SJSA1 (cell line): ENCODE data around the gene HTR1D. TPM values are rescaled to one million over a fixed set of nuclear protein-coding genes. Genes with fewer than 3 reads are reported as not detected.
"Not testable (repeated sequence)": the region's sequence is repeated elsewhere in the genome, so short reads cannot be mapped to it uniquely, and the experiment has no call there.

Source experiments
- DNase-seq, 2 experiments: peaks; one replicate each; pipeline ENCODE4 v3.0.0-alpha.2; 2015 to 2020; ENCODE audit warnings: low spot score in 2 of 2, low read depth in 1 of 2
- H3K27ac ChIP-seq: fragments of 250-450 bp; sonication (Bioruptor Pico); 2 replicates; pipeline ENCODE4 v1.5.1; 2020; ENCODE audit warnings: mild to moderate bottlenecking, moderate library complexity
- H3K27me3 ChIP-seq: fragments of 250-450 bp; sonication (Bioruptor Pico); replicated peaks from 2 replicates; pipeline ENCODE4 v1.5.1; 2020; ENCODE audit warnings: mild to moderate bottlenecking, moderate library complexity
- H3K36me3 ChIP-seq: fragments of 250-450 bp; sonication (Bioruptor Pico); 2 replicates; pipeline ENCODE4 v1.5.1; 2020; ENCODE audit warnings: mild to moderate bottlenecking
- H3K4me1 ChIP-seq: fragments of 250-450 bp; sonication (Bioruptor Pico); replicated peaks from 2 replicates; pipeline ENCODE4 v1.6.1; 2021; ENCODE audit warnings: mild to moderate bottlenecking
- H3K4me3 ChIP-seq: fragments of 250-450 bp; sonication (Bioruptor Pico); 2 replicates; pipeline ENCODE4 v1.5.1; 2020; ENCODE audit warnings: mild to moderate bottlenecking
- H3K9me3 ChIP-seq: fragments of 250-450 bp; sonication (Bioruptor Pico); replicated peaks from 2 replicates; pipeline ENCODE4 v1.5.1; 2020; ENCODE audit warnings: mild to moderate bottlenecking
- total RNA-seq: library from RNA; depleted of rRNA; stranded (reverse); fragments of >200 nt; shearing (Covaris generic); gene quantifications from 2 replicates; pipeline ENCODE4 v1.2.3, GENCODE V29; 2014; rRNA removed

The HTR1D gene, protein sequence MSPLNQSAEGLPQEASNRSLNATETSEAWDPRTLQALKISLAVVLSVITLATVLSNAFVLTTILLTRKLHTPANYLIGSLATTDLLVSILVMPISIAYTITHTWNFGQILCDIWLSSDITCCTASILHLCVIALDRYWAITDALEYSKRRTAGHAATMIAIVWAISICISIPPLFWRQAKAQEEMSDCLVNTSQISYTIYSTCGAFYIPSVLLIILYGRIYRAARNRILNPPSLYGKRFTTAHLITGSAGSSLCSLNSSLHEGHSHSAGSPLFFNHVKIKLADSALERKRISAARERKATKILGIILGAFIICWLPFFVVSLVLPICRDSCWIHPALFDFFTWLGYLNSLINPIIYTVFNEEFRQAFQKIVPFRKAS
- 0.24 TPM in 1 of 2 replicates, not detected in the other for total RNA-seq

DNA sequence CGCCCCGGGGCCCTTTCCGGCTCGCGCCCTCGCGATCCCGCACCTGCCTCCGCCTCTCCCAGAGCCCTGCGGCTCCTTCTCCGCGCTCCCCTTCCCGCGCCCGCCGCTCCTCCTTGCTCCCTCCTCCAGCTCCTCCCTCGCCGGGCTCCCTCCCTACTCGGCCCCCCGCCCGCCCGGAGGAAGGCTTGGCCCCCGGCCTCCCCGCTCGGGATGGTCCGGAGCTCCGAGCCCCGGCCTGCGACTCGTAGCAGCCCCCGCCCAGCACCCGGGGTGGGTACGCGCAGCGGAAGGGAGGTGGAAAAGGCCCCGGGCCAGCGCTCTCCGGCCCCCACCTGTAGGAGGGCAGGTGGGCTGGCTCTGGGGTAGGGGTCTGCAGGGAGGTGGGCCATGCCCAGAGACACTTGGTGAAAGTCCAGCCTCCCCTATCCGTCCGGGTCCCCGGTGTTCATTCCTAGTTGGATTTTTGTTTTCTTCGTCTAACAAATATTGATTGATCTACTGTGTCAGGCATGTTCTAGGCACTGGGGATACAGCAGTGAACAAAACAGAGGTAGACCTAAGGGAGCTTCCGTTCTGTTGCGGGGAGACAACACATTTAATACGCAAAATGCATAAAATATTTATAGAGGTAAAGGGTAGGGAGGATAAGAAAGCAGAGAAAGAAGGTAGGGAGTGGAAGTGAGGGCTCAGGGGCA, at the start of gene HTR1D:
TSS of gene HTR1D (minus strand) at position 82 of the 695 bp plus-strand sequence. CDS start 23,283 bp downstream, outside the sequence.
- H3K4me3 ChIP-seq, result peak within 1 kb of the TSS; percentile 28
- H3K9me3 ChIP-seq, result no peaks in the 10 kb centered on the region; the same call in 1 of the 2 replicates
- H3K27ac ChIP-seq, result no peak within 1 kb of the TSS
- H3K36me3 ChIP-seq, result no peaks in the 10 kb centered on the region
- peaks cover 9% of the 10 kb centered on the region for H3K4me1 ChIP-seq
- peaks cover 24% of the 10 kb centered on the region for H3K27me3 ChIP-seq
- DNase-seq, result no peak

GRCh38 chr1:23263380-23263887, 46.1 kb upstream of the HTR1D start:
- H3K27ac ChIP-seq, result no peak overlapping the region
- no peak overlapping the region for H3K4me3 ChIP-seq
- H3K27me3 ChIP-seq, result no peaks in the 10 kb centered on the region
- H3K4me1 ChIP-seq, result no peaks in the 10 kb centered on the region
- H3K9me3 ChIP-seq, result no peaks in the 10 kb centered on the region
- H3K36me3 ChIP-seq, result no peaks in the 10 kb centered on the region
- no peak for DNase-seq

DNA sequence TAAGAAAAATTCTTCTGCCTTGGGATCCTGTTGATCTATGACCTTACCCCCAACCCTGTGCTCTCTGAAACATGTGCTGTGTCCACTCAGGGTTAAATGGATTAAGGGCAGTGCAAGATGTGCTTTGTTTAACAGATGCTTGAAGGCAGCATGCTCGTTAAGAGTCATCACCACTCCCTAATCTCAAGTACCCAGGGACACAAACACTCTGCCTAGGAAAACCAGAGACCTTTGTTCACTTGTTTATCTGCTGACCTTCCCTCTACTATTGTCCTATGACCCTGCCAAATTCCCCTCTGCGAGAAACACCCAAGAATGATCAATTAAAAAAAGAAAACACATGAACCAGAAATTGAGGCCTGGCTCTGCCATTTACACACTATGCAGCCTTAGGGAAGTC, 40.8 kb upstream of the HTR1D start:
- H3K9me3 ChIP-seq, H3K4me1 ChIP-seq, H3K36me3 ChIP-seq, H3K27me3 ChIP-seq, H3K27ac ChIP-seq, DNase-seq, H3K4me3 ChIP-seq: not testable (repeated sequence)

DNA sequence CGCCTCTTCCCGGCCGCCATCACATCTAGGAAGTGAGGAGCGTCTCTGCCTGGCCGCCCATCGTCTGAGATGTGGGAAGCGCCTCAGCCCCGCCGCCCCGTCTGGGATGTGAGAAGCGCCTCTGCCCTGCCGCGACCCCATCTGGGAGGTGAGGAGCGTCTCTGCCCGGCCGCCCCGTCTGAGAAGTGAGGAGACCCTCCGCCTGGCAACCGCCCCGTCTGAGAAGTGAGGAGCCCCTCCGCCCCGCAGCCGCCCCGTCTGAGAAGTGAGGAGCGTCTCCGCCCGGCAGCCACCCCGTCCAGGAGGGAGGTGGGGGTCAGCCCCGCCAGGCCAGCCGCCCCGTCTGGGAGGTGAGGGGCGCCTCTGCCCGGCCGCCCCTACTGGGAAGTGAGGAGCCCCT, 40.1 kb upstream of the HTR1D start:
- H3K27ac ChIP-seq, H3K4me1 ChIP-seq, H3K9me3 ChIP-seq, H3K27me3 ChIP-seq, H3K36me3 ChIP-seq, DNase-seq, H3K4me3 ChIP-seq: not testable (repeated sequence)

GRCh38 chr1:23254584-23254983, 37.3 kb upstream of the HTR1D start:
- no peaks in the 10 kb centered on the region for H3K27me3 ChIP-seq

GRCh38 chr1:23251812-23252211, 34.5 kb upstream of the HTR1D start:
- Histone ChIP-seq H3K4me1 (no peaks in the 10 kb centered on the region), H3K4me3 (no peak overlapping the region), H3K27me3 (no peaks in the 10 kb centered on the region), H3K27ac (no peak overlapping the region), H3K9me3 (no peaks in the 10 kb centered on the region), H3K36me3 (no peaks in the 10 kb centered on the region)
- DNase-seq, result no peak

More at GRCh38 chr1:23254584-23254983, 37.3 kb upstream of the HTR1D start:
- H3K4me3 ChIP-seq, result no peak overlapping the region
- no peak for DNase-seq
- no peaks in the 10 kb centered on the region for H3K4me1 ChIP-seq
- no peak overlapping the region for H3K27ac ChIP-seq
- no peaks in the 10 kb centered on the region for H3K36me3 ChIP-seq
- H3K9me3 ChIP-seq, result no peaks in the 10 kb centered on the region

DNA sequence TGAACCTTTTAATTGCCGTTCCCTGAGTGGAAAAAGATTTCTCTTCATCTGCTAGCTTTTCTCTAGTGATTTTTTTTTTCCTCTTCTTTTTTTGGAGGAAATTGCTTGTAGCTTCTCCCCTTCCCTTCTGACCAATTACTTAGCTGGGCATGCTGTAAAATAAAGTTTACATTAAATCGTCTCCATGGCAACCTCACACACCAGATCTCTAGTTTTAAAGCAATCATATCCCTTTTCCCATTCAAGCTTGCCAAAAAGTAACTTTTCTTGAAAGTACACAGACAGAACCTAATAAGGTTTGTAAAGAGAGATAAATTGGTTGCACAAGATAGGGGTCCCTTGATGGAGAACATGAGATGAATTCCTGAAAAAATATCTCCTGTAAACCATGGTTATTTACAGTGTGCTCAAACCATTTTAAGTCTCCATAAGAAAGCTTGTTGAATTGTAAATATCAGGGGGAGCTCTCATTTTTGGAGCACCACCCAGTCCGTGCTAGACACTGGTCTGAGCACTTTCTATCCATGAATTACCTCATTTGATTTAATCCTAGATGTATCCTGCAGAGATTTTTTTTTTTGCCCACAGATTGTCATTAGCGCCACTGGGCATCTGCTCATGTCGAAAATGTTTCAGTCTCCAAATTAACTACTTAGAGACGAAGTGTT, 32.6 kb upstream of the HTR1D start:
- H3K9me3 ChIP-seq, result no peaks in the 10 kb centered on the region
- no peak for DNase-seq
- H3K4me3 ChIP-seq, result no peak overlapping the region
- H3K36me3 ChIP-seq, result no peaks in the 10 kb centered on the region
- no peak overlapping the region for H3K27ac ChIP-seq
- H3K4me1 ChIP-seq, result no peaks in the 10 kb centered on the region
- H3K27me3 ChIP-seq, result no peaks in the 10 kb centered on the region

GRCh38 chr1:23247276-23247675, 30.0 kb upstream of the HTR1D start:
- no peak for DNase-seq
- no peak overlapping the region for H3K27ac ChIP-seq
- no peaks in the 10 kb centered on the region for H3K36me3 ChIP-seq
- H3K4me1 ChIP-seq, result no peaks in the 10 kb centered on the region
- no peaks in the 10 kb centered on the region for H3K9me3 ChIP-seq
- H3K27me3 ChIP-seq, result no peaks in the 10 kb centered on the region
- no peak overlapping the region for H3K4me3 ChIP-seq

DNA sequence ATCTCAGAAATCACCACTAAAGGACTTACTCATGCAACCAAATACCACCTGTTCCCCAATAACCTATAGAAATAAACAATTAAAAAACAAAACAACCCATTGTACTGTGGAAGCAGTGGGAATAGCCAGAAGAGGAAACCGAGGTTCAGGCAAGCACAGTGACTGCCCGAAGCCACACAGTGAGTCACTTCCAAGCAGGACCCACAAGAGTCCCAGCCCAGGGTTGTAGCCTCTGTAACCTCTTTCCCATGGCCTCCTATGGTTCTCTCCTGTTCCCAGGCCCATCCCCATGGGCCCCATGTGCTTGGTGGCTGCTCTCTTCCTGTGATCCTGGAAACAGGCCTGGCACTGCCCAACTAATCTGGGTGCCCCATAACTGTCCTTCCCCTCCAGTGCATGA, 29.0 kb upstream of the HTR1D start:
- no peak overlapping the region for H3K27ac ChIP-seq
- no peaks in the 10 kb centered on the region for H3K36me3 ChIP-seq
- no peaks in the 10 kb centered on the region for H3K9me3 ChIP-seq
- no peak overlapping the region for H3K4me3 ChIP-seq
- no peak for DNase-seq
- no peaks in the 10 kb centered on the region for H3K27me3 ChIP-seq
- H3K4me1 ChIP-seq, result no peaks in the 10 kb centered on the region

DNA sequence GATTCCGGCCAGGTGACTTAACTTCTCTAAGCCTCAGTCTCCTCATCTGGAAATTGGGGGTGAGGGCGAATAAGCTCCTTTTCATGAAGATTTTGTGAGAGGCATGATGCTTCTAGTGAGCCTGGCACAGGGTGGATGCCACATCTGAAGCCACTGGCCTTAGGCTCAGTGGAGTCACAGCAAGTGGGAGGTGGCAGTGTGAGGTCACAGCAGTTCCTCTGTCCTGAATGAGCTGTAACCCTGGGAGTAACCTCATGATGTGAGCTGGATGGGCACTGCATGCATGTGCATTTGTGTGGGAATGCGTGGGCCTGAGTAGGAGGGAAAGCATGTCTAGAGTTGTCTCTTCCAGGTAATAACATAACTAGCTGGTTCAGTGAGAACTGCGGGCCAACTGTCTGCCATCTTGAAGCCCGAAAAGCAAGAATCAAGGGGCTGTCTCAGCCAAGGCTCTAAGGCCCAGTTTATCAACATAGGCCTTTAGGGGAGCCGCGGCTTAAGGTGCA, 27.0 kb upstream of the HTR1D start:
- Histone ChIP-seq H3K9me3 (no peaks in the 10 kb centered on the region), H3K27me3 (no peaks in the 10 kb centered on the region), H3K4me1 (no peaks in the 10 kb centered on the region), H3K27ac (no peak overlapping the region), H3K4me3 (no peak overlapping the region), H3K36me3 (no peaks in the 10 kb centered on the region)
- DNase-seq, result no peak

GRCh38 chr1:23242414-23242813, 25.1 kb upstream of the HTR1D start:
- Histone ChIP-seq H3K27me3 (no peaks in the 10 kb centered on the region), H3K27ac (no peak overlapping the region), H3K36me3 (no peaks in the 10 kb centered on the region), H3K4me1 (no peaks in the 10 kb centered on the region), H3K4me3 (no peak overlapping the region), H3K9me3 (no peaks in the 10 kb centered on the region)
- no peak for DNase-seq

DNA sequence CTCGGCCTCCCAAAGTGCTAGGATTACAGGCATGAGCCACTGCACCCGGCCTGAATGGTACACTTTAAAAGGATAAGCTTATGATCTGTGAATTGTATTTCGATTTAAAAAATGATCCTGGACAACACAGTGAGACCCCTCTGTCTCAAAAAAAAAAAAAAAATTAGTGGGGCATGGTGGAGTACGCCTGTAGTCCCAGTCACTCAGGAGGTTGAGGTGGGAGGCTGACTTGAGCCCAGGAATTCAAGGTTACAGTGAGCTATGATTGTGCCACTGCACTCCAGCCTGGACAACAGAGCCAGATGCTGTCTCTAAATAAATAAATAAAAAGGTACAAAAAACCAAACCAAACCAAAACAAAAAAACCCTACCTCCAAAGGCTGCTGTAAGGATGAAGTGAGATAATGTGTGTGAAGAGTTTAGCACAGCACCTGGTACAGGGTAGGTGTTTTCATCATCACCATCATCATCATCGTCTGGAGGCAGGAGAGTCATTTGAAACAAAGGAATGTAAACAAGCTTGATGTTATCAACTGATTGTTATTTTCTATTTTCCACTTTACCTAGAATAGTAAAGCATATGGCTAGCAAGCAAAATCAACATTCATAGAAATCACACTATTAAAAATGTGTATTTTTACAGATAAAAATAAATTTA, 22.5 kb upstream of the HTR1D start:
- DNase-seq, result no peak
- H3K36me3 ChIP-seq, result no peaks in the 10 kb centered on the region
- H3K9me3 ChIP-seq, result no peaks in the 10 kb centered on the region
- H3K27me3 ChIP-seq, result no peaks in the 10 kb centered on the region
- no peak overlapping the region for H3K4me3 ChIP-seq
- H3K27ac ChIP-seq, result no peak overlapping the region
- H3K4me1 ChIP-seq, result no peaks in the 10 kb centered on the region

GRCh38 chr1:23238565-23238964, 21.3 kb upstream of the HTR1D start:
- no peak for DNase-seq
- no peaks in the 10 kb centered on the region for H3K27me3 ChIP-seq
- H3K36me3 ChIP-seq, result no peaks in the 10 kb centered on the region
- no peak overlapping the region for H3K4me3 ChIP-seq
- H3K4me1 ChIP-seq, result no peaks in the 10 kb centered on the region
- no peak overlapping the region for H3K27ac ChIP-seq
- no peaks in the 10 kb centered on the region for H3K9me3 ChIP-seq
